Skin of body (tissue), 3 donors: Measurements from ENCODE around the gene RFFL. TPM values are rescaled to one million over a fixed set of nuclear protein-coding genes. Genes with fewer than 3 reads are reported as not detected.

Source experiments
- DNase-seq: peaks from one replicate; lab custom pipeline; 2025; lab: John Stamatoyannopoulos, UW
- small RNA-seq: library from RNA; depleted of rRNA; stranded (forward); fragments of <200 nt; gene quantifications from one replicate; pipeline ENCODE3, GENCODE V24; 2014; ENCODE audit warnings: low replicate concordance
- total RNA-seq: library from RNA; depleted of rRNA; stranded (reverse); fragments of >200 nt; gene quantifications from one replicate; pipeline ENCODE4 v1.2.3, GENCODE V29; 2014

RFFL gene
- total RNA-seq, 1 donor from 2014 or later = 6.5 TPM

GRCh38 chr17:34979153-34979552, 84.4 kb downstream of the RFFL start:
- DNase-seq = no peak

DNA sequence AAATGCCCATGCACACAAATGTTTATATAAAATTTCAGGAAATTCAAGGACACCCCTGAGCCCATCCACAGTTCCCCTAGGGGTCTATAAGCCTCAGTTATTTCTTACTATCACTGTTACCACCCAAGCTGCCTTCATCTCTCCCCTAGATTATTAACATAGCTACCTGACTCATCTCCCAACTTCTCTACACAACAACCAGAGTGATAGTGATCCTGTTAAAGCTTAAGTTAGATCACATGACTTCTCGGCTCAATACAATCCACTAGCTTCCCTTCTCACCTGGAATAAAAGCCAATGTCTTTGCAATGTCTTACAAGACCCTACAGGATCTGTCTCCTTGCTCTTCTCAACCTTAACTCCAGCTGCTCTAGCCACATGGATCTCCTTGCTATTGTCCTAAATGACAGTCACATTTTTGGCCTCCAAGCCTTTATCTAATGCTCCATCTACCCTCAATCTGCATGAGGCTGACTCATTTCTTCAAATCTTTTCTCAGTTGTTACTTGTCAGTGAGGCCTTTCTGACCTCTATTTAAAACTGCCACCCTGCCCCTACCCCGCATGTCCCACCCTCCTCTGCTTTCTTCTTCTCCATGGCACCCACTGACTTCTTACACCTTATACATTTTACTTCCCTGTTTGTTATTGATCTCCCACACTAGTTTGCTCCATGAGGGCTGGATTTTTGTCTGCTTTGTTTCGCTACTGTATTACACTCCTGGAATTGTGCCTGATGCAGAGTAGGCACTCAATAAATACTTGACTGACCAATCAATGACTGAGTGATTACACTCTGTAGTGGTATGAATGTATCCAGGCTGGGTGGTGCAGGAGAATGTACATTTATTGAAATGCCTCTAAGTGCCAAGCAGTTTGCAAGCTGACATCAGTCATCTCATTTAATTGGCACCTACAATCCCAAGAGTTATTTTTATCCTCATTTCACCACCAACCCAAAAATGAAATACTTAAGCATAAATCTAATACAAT, 88.4 kb downstream of the RFFL start:
- DNase-seq = no peak

DNA sequence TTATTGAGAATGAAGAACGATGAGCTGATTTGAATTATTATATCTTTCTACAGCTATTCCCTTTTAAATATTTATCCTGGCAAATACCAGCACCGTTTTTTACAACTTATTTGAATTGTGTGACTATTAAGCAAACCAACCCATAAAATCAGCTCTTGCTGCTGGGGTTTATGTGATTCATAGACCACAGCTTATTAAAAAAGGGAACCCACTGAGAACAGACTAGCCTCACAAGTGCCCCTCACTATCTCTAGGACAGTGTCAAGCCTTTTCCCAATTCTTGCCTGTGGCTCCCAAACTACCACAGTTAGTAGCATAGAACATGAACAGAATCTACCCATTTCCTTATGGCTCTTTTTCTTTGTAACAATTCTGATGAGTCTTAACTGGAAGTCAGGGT, 89.3 kb downstream of the RFFL start:
- DNase-seq = no peak

- DNase-seq = peak; percentile 95
Measured at GRCh38 chr17:34961093-34961911, 102.2 kb downstream of the RFFL start, which contains the start of the genes CCT6B and ZNF830. CCT6B (minus strand) TSS chr17:34961460; CDS start chr17:34961393, 67 bp downstream. ZNF830 (plus strand) TSS chr17:34961540; CDS start chr17:34961567, 27 bp downstream.

DNA sequence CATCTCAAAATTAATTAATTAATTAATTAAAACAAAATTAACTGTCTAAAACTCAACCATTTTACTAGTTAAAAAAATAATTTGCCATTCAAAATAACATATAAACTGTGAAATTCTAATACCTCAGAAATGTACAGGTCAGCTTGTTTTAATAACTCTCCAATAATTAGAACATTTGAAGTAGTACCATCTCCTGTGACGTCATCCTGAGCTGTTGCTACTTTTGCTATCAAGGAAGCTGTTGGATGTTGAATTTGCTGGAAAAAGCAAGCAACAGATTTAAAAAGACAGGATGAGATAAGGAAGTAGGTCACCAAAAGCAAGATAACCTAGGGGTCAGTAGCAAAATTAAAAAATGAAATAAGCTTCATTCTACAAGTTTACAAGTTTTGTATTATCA, 105.1 kb downstream of the RFFL start:
- DNase-seq = no peak

Small RNA genes lying within 50 kb of the gene (small RNA-seq; reads per million reads assigned to genes)
- gene AC004223.1 = not detected
- gene RNU6-840P = not detected

Other genes with a start within 250 kb of the RFFL start
- gene CCT6B, start 102.2 kb downstream of the RFFL start, total RNA-seq = 3.2 TPM
- gene ZNF830, start 102.2 kb downstream of the RFFL start, total RNA-seq = 12.7 TPM
- 40.7 TPM for gene LIG3, start 83.2 kb downstream of the RFFL start, total RNA-seq
- gene RAD51D, start 56.2 kb upstream of the RFFL start, total RNA-seq = 4.9 TPM
- not detected for gene FNDC8, start 57.9 kb upstream of the RFFL start, total RNA-seq
- 11.3 TPM for gene NLE1, start 78.6 kb upstream of the RFFL start, total RNA-seq
- gene UNC45B, start 84.1 kb upstream of the RFFL start, total RNA-seq = 13.3 TPM
- gene SLC35G3, start 130.7 kb upstream of the RFFL start, total RNA-seq = not detected
- gene SLFN5, start 179.4 kb upstream of the RFFL start, total RNA-seq = 6.7 TPM